Stimulated activated naive CD8-positive, alpha-beta T cell treated with anti-CD3 and anti-CD28 coated beads, Interleukin-15, amount 100 ng/mL, for 72 hours (primary cell): Measurements from ENCODE around the gene ZNF524.

Source experiments
- ATAC-seq: fragments of 150-1000 bp; cut with Tn5 transposase; 2 replicates; pipeline ENCODE4 v1.10.0; 2021; ENCODE audit warnings: mild to moderate bottlenecking, moderate library complexity
- DNase-seq, 2 donors: peaks; one replicate each; pipeline ENCODE4 v3.0.0; 2021 to 2022
- H3K27ac Mint-ChIP-seq, 2 donors: one replicate each; pipeline ENCODE4 v1.8.0; 2022; ENCODE audit warnings: mild to moderate bottlenecking in 2 of 2, mixed read lengths in 2 of 2, moderate library complexity in 2 of 2
- H3K27me3 Mint-ChIP-seq: one replicate; pipeline ENCODE4 v1.8.0; 2022; ENCODE audit warnings: mixed read lengths
- H3K4me1 Mint-ChIP-seq: one replicate; pipeline ENCODE4 v1.8.0; 2022; ENCODE audit warnings: mild to moderate bottlenecking, mixed read lengths
- H3K4me3 Mint-ChIP-seq, 2 donors: one replicate each; pipeline ENCODE4 v1.8.0; 2022; ENCODE audit warnings: mild to moderate bottlenecking in 2 of 2, mixed read lengths in 2 of 2, moderate library complexity in 1 of 2
- H3K9me3 Mint-ChIP-seq, 2 donors: one replicate each; pipeline ENCODE4 v1.8.0; 2022; ENCODE audit warnings: mixed read lengths in 2 of 2

ZNF524 gene

DNA sequence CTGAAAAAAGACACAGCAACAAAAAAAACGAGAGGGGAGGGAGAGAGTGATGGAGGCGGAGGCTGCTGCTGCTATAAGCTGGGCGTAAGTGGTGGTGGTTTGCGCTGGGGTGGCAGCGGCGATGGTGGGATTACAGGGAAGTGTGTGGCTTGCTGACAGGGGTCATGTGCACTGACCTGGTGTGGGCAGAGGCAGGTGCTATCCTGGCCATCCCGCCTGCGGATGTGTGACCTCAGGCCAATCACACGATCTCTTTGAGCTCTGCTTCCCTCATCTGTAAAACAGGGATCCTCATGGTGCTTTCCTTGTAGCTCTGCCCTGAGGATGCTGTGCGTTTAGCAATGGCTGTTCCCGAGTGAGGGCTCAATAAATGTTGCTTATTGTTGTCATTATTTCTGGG lies 37.4 kb downstream of the ZNF524 start:
- peaks cover 0 to 6% of the 10 kb centered on the region in 2 donors for H3K9me3 Mint-ChIP-seq

DNA sequence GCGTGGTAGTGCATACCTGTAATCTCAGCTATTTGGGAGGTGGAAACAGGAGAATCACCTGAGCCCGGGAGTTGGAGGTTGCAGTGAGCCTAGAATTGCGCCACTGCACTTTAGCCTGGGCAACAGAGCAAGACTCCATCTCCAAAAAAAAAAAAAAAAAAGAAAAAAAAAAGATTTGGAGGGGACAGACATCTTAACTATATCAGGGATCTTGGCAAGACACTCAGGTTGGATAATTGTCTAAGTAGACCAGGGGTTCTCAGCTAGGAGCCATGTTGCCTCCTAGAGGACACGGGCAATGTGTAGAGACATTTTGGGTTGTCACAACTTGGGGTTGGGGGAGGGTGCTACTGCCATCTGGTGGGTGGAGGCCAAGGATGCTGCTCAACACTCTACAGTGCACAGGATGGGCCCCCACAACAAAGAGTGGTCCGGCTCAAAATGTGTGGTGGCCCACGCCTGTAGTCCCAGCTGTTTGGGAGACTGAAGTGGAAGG lies 38.8 kb downstream of the ZNF524 start:
- DNase-seq (peak; percentile 62 to 76), ATAC-seq (no peak)
- Mint-ChIP-seq H3K27me3 (no peaks in the 10 kb centered on the region), H3K4me3 (peak overlapping the region; percentile 59 to 64), H3K4me1 (peaks cover 70% of the 10 kb centered on the region), H3K9me3 (peaks cover 0 to 6% of the 10 kb centered on the region in 2 donors), H3K27ac (no peak overlapping the region)

More for the DNA sequence above, 37.4 kb downstream of the ZNF524 start:
- no peak for DNase-seq
- H3K27me3 Mint-ChIP-seq: no peaks in the 10 kb centered on the region
- peak overlapping the region; percentile 18 to 99 for H3K4me3 Mint-ChIP-seq
- H3K27ac Mint-ChIP-seq: peak overlapping the region in 1 of 2 donors; percentile 55
- no peak for ATAC-seq
- H3K4me1 Mint-ChIP-seq: peaks cover 61% of the 10 kb centered on the region

DNA sequence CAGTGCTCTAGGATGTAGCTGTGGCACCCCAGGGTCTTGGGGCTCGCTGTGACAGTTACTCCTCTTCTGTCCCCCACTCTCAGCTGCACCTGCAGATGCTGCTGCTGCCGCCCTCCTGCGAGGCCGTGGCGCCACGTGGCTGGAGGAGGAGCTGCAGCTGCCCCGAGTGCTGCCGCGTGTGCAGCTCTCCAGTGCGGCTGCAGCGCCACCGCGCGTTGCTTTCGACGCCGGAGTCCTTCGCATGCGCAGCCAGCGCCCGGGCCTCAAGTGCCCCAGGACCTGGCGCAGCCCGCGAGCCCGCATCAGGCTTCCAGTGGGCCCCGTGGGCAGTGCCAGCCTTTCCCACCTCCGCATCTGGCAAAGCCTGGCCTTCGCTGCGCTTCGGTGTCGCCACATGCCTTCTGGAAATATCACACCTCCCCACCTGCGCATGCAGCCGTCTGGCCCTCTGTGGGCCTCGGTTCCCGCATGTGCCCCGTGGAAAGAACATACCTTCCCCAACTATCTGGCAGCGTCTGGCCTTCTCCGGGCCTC lies 40.0 kb downstream of the ZNF524 start:
- DNase-seq (peak; percentile 80 to 82), ATAC-seq (peak; percentile 37)
- peak overlapping the region; percentile 79 to 96 for H3K4me3 Mint-ChIP-seq
- H3K4me1 Mint-ChIP-seq: peaks cover 70% of the 10 kb centered on the region
- H3K27ac Mint-ChIP-seq: peak overlapping the region; percentile 81 to 87
- peaks cover 0 to 6% of the 10 kb centered on the region in 2 donors for H3K9me3 Mint-ChIP-seq
- no peaks in the 10 kb centered on the region for H3K27me3 Mint-ChIP-seq

DNA sequence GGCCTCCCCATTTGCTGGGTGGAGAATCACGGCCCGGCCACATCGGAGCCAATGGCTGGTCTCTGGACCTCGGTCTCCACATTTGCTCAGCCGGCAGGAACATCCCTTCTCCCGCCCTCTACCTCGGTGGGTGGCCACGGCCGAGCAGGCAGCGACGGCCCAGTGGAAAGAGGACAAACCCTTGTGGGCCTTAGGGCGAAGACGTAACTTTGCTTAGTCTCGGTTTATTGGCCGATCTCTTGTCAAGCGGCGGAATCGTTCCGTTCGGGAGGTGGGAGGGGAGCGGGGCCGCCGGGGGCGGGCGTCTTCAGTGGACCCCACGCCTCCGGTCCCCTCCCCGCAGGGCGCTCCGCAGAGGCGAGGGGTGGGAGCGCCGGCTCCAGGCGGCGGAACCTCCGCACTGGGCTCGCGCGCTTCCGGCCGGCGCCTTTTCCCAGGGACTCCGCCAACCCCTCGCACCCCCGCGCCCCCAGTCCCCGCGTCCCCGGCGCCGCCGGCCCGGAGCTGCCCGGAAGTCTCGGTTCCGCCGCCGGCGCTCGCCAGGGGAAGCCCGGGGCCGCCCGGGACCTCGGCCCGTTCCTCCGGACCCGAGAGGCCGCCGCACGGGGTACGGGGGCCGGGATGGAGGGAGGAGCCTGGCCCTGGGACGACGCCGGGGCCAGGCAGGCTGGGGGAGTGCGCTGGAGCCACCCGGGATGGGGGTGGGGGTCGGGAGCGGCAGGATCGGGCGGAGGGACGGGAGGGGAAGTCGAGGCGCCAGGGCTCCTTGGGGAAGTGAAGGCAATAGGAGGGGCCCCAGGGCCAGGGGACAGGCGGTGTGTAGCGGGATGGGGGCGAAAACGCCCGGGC lies 40.7 kb downstream of the ZNF524 start, which contains the start of gene ZNF580:
Gene ZNF580, plus strand, starts transcription at position 426 of the 849 bp plus-strand sequence. CDS start 1,507 bp downstream, outside the sequence.
- Mint-ChIP-seq H3K27ac (peak within 1 kb of the TSS; percentile 94 to 96), H3K27me3 (no peaks in the 10 kb centered on the region), H3K4me1 (peaks cover 70% of the 10 kb centered on the region), H3K9me3 (peaks cover 0 to 6% of the 10 kb centered on the region in 2 donors), H3K4me3 (peak within 1 kb of the TSS; percentile 96 to 98)
- DNase-seq (peak; percentile 74 to 75), ATAC-seq (peak; percentile 53)

DNA sequence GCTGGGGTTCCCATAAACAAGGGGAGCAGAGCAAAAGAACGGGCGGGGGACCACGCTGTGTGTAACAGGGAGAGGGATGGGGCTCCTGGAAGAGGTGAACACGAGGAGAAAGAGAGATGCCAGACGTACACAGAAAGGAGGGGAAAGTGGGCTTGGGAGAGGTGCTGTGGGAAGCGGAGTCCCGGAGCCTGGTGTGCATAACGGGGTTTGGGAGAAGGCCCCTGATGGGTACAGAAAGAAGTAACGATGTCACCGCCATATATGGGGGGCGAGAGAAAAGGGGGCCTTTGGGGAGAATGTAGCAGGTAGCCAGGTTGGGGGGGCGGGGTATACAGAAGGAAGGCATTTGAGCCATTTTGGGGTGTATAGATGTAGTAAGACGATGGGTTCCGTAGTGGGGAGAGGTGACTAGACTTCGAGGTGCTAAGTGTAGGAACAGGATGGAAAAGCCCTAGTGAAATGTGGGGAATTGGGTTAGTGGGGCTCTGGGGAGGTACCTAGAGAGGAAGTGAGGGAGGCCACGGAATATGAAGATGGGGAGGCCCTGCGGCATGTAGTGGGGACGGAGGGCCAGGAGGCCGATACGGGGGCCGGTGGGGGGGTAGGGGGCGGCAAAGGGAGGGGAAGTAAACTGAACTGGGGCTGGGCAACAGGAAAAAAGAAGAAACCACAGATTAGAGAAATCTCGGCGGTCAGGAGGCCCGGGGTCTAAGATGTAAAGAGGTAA lies 41.5 kb downstream of the ZNF524 start:
- Mint-ChIP-seq H3K9me3 (peaks cover 0 to 6% of the 10 kb centered on the region in 2 donors), H3K4me3 (peak overlapping the region; percentile 96 to 98), H3K4me1 (peaks cover 70% of the 10 kb centered on the region), H3K27ac (peak overlapping the region; percentile 94 to 96), H3K27me3 (no peaks in the 10 kb centered on the region)
- DNase-seq (peak; percentile 47 to 55), ATAC-seq (peak; percentile 19)

DNA sequence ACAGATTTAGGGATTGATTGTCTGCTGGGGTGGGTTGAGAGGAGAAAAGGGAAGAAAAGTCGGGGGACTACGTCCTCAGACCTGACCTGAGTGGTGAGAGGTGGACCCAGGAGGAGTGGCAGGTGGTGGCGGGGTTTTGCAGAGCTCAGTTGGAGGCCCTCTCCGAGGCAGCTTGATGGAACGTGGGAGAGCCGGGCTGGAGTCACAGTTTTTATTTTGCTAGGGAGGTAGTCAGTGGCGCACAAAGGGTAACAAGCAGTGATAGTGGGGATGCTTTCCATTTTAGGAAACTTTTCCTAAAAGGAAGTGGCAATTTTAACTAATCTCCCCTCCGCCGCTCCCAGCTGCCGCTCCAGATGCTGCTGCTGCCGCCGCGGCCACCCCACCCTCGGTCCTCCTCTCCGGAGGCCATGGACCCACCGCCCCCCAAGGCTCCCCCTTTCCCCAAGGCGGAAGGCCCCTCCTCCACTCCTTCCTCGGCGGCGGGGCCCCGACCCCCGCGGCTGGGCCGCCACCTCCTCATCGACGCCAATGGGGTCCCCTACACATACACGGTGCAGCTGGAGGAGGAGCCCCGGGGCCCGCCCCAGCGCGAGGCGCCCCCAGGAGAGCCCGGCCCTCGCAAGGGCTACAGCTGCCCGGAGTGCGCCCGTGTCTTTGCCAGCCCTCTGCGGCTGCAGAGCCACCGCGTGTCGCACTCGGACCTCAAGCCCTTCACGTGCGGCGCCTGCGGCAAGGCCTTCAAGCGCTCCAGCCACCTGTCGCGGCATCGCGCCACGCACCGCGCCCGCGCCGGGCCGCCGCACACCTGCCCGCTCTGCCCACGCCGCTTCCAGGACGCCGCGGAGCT lies 42.3 kb downstream of the ZNF524 start:
- peak overlapping the region; percentile 96 to 98 for H3K4me3 Mint-ChIP-seq
- no peaks in the 10 kb centered on the region for H3K27me3 Mint-ChIP-seq
- H3K27ac Mint-ChIP-seq: peak overlapping the region; percentile 95 to 97
- H3K9me3 Mint-ChIP-seq: peaks cover 0 to 6% of the 10 kb centered on the region in 2 donors
- ATAC-seq: peak; percentile 18
- DNase-seq: peak in 1 of 2 donors; percentile 56
- peaks cover 70% of the 10 kb centered on the region for H3K4me1 Mint-ChIP-seq

DNA sequence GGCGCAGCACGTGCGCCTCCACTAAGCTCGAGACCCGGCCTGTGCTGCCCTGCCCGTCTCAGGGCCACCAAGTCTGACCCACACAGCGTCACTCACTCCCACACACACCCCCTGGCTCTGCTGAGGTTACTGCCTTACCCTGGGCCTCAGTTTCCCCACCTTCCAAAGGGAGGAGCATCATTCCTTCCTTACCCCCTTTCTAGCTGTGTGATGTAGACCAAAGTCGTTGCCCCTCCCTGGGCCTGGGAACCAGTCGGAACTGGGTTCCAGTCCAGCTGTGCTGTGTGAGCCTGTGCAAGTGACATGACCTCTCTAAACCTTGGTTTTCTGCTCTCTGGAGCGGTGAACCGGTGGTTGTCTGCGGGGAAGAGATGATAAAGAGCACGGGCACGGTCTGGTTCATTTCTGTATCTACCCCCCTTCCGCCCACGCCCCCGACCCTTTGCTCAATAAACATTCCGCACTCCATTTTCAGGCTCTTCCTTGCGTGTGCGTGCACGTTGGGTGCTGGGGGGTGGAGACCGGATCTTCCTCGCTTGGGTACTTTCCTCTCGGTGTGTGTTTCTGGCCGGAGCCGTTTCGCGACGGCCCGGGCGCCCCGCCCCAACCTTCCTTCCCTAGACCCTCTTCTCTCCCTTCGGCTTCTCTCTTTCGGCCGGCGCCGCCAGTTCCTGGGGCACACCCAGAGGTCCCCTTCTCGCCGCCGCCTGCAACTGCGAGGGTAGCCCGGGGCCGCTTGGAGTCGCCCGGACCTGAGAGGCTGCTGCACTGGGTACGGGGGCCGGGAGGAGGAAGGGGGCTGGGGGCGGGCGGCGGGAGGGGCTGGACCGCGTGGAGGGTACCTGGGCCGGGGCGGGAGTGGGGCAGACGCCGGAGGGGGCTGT lies 43.2 kb downstream of the ZNF524 start, which contains the start of gene ZNF581:
Gene ZNF581, plus strand, starts transcription at position 647 of the 884 bp plus-strand sequence. CDS start 923 bp downstream, outside the sequence.
- DNase-seq: peak; percentile 84
- Mint-ChIP-seq H3K27me3 (no peaks in the 10 kb centered on the region), H3K9me3 (no peaks in the 10 kb centered on the region), H3K4me1 (peaks cover 68% of the 10 kb centered on the region), H3K4me3 (peak within 1 kb of the TSS; percentile 96 to 98), H3K27ac (peak within 1 kb of the TSS; percentile 97 to 98)
- peak; percentile 68 for ATAC-seq

DNA sequence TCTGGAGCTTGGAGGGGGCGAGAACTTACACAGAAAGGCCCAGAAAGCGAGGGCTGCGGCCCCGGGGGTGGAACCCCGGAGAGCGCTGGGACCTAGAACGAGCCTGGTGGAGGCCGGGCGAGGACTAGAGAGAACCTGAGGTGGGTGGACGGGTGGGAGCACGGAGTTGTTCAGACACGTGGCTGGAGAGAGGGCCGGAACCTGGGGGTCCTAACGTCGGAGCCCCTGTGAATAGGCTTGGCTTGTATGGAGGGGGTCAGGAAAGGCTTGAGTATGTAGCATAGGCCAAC lies 43.7 kb downstream of the ZNF524 start:
- peaks cover 71% of the 10 kb centered on the region for H3K4me1 Mint-ChIP-seq
- no peak for DNase-seq
- peak; percentile 0 for ATAC-seq
- peak overlapping the region; percentile 95 to 98 for H3K27ac Mint-ChIP-seq
- H3K4me3 Mint-ChIP-seq: peak overlapping the region; percentile 96 to 98
- H3K9me3 Mint-ChIP-seq: no peaks in the 10 kb centered on the region
- no peaks in the 10 kb centered on the region for H3K27me3 Mint-ChIP-seq

DNA sequence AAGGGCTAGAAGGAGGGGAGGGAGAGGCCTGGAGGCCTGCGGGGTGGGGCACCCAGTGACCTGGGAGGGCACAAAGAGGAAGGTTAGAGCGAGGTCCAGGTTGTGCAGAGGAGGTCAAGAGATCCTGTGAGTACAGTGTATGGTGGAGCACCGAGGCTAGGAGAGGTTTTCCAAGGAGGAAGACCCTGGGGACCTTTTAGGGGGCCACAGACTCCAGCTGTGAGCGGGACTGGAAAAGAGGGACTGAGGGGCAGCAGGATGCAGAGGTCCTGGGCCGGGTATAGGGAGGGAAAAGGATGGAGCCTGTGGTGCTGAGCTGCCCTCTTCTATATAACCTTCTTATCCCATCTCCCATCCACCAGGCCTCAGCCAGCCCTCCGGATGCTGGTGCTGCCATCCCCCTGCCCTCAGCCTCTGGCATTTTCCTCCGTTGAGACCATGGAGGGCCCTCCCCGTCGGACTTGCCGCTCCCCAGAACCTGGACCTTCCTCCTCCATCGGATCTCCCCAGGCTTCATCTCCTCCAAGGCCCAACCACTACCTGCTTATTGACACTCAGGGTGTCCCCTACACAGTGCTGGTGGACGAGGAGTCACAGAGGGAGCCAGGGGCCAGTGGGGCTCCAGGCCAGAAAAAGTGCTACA lies 44.2 kb downstream of the ZNF524 start:
- ATAC-seq (no peak), DNase-seq (no peak)
- H3K4me3 Mint-ChIP-seq: peak overlapping the region; percentile 96 to 98
- H3K27me3 Mint-ChIP-seq: no peaks in the 10 kb centered on the region
- no peaks in the 10 kb centered on the region for H3K9me3 Mint-ChIP-seq
- peak overlapping the region; percentile 95 to 98 for H3K27ac Mint-ChIP-seq
- peaks cover 71% of the 10 kb centered on the region for H3K4me1 Mint-ChIP-seq

DNA sequence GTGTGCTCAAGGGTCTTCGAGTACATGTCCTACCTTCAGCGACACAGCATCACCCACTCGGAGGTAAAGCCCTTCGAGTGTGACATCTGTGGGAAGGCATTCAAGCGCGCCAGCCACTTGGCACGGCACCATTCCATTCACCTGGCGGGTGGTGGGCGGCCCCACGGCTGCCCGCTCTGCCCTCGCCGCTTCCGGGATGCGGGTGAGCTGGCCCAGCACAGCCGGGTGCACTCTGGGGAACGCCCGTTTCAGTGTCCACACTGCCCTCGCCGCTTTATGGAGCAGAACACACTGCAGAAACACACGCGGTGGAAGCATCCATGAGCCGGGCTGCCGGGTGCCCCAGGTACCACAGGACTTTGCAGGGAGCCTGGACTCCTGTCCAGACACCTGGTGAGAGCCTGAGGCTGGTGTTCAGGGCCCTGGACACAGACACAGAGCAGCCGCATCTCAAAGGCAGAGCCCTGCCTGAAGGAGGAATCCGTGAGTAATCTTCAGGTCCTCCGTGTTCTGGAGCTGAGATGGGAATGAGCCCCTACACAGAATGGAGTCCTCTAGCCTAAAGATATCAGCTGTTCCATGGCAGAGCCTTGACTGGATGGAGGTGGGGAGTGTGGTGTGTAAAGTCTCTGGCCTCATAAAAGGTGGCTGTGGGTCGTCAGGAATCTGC lies 44.9 kb downstream of the ZNF524 start:
- DNase-seq: no peak

DNA sequence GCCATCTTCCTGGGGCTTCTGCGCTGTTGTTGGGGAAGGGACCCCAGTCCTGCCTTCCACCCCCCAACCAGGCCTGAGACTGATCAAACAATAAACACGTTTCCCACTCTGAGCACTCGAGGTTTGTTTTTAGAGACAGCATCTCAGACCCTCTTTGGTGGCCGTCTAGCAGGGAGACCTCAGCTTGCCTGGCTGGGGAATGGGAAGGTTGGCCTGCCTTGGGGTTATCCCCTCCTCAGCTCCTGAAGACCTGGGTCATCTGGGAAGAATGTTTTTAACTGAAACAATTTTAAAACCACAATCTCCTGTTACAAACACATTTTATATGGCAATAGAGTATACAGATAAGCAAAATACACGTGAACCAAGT lies 45.4 kb downstream of the ZNF524 start:
- H3K9me3 Mint-ChIP-seq: no peaks in the 10 kb centered on the region
- ATAC-seq: no peak
- H3K27ac Mint-ChIP-seq: peak overlapping the region in 1 of 2 donors; percentile 13
- H3K4me3 Mint-ChIP-seq: peak overlapping the region; percentile 60 to 96
- peaks cover 72% of the 10 kb centered on the region for H3K4me1 Mint-ChIP-seq
- no peak for DNase-seq
- H3K27me3 Mint-ChIP-seq: no peaks in the 10 kb centered on the region

More for the DNA sequence above, 44.9 kb downstream of the ZNF524 start:
- no peaks in the 10 kb centered on the region for H3K9me3 Mint-ChIP-seq
- ATAC-seq: no peak
- H3K27me3 Mint-ChIP-seq: no peaks in the 10 kb centered on the region
- peaks cover 72% of the 10 kb centered on the region for H3K4me1 Mint-ChIP-seq
- peak overlapping the region; percentile 96 to 98 for H3K4me3 Mint-ChIP-seq
- H3K27ac Mint-ChIP-seq: peak overlapping the region; percentile 69 to 89

DNA sequence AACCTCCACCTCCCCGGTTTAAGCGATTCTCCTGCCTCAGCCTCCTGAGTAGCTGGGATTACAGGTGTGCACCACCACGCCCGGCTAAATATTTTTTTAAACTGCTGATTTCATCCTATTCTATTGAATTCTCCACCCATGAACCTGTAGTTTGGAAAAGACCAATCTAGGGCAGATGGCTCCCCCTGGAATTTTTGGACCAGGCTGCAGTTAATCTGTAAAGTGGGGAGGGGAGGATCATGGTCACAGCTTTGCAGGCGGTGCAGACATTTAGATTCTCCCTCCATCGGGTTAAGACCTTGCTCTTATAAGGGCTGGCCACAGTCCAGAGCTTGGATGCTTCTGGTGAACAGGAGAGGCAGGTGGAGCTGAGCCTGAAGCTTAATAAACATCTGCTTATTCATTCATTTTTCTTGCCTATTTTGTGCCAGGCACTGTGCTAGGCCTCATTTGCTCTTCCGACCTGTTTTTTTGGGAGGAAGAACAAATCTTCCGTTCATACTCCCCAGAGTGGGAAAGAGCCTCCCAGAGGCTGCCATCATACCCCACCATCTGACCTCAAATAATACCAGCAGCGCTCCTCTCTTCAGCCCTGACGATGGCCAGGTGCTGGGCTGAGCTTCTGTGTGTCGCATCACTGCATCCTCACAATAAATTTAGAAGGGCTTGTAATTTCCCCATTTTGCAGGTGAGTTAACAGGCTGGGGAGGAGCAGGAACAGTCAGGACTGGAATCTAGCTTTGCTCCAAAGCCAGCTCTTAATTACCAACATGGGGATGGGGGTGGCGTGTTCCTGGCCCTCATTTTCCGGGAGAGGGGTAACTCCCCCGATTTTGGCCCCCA lies 47.0 kb downstream of the ZNF524 start:
- Mint-ChIP-seq H3K27me3 (no peaks in the 10 kb centered on the region), H3K4me3 (peak overlapping the region; percentile 92 to 96), H3K9me3 (no peaks in the 10 kb centered on the region), H3K27ac (peak overlapping the region; percentile 27 to 90), H3K4me1 (peaks cover 79% of the 10 kb centered on the region)
- no peak for DNase-seq
- ATAC-seq: no peak
